Lower leg skin (tissue), 3 donors: ENCODE measurements around the gene TGFB2.

Source experiments
- CTCF ChIP-seq, 3 donors: fragments of 450-650 bp; IDR thresholded peaks; one replicate each; pipeline ENCODE4 v1.5.1; 2016; ENCODE audit warnings: antibody characterized with exemption in 3 of 3, mild to moderate bottlenecking in 3 of 3, moderate library complexity in 2 of 3
- POLR2A ChIP-seq, 2 donors: fragments of 450-650 bp; IDR thresholded peaks; one replicate each; pipeline ENCODE4 v1.6.1; 2016 to 2017; ENCODE audit warnings: antibody characterized with exemption in 2 of 2, mild to moderate bottlenecking in 1 of 2, moderate library complexity in 1 of 2

- TF ChIP-seq CTCF (IDR thresholded peaks at IDR 0.05) = no peak
- TF ChIP-seq POLR2A (IDR thresholded peaks at IDR 0.05) = no peak
These were observed 20.3 kb downstream of the TGFB2 start for GRCh38 chr1:218365226-218365999.
